Urinary bladder (tissue), 4 donors: Measurements from ENCODE around the gene VIPR2. TPM values are rescaled to one million over a fixed set of nuclear protein-coding genes. Genes with fewer than 3 reads are reported as not detected.

Experiments
- DNase-seq: peaks from one replicate; pipeline ENCODE4 v3.0.0-alpha.2; 2015; ENCODE audit errors: extremely low spot score
- H3K27ac ChIP-seq: one replicate; pipeline ENCODE4 v1.5.1; 2013; ENCODE audit warnings: low read depth, mild to moderate bottlenecking, moderate library complexity
- H3K36me3 ChIP-seq: one replicate; pipeline ENCODE4 v1.6.1; 2013; ENCODE audit warnings: mild to moderate bottlenecking, moderate library complexity; ENCODE audit not compliant: insufficient read depth
- H3K4me1 ChIP-seq: one replicate; pipeline ENCODE4 v1.6.1; 2013; ENCODE audit warnings: mild to moderate bottlenecking, moderate library complexity; ENCODE audit not compliant: insufficient read depth
- H3K4me3 ChIP-seq: one replicate; pipeline ENCODE4 v1.5.1; 2013; ENCODE audit warnings: low read depth, low read length
- WGBS: extraction: QIAGEN DNeasy Blood & Tissue Kit; methylation state at CpG from one replicate; pipeline ENCODE4 v1.1.7; 2013; 5-methylcytosine and 5-hydroxymethylcytosine counted together
- polyA plus RNA-seq: library from polyadenylated mRNA; stranded (reverse); fragments of 200-250 nt; gene quantifications from one replicate; pipeline ENCODE4 v1.2.3, GENCODE V29; 2013
- total RNA-seq: library from RNA; depleted of rRNA; stranded (reverse); fragments of >200 nt; gene quantifications from one replicate; pipeline ENCODE4 v1.2.3, GENCODE V29; 2014
- donor health status: healthy with polysubstance abuse.
- donor health status: healthy.

VIPR2 gene
- total and polyA plus RNA-seq, 2 donors: 2.0 to 7.8 TPM

DNA sequence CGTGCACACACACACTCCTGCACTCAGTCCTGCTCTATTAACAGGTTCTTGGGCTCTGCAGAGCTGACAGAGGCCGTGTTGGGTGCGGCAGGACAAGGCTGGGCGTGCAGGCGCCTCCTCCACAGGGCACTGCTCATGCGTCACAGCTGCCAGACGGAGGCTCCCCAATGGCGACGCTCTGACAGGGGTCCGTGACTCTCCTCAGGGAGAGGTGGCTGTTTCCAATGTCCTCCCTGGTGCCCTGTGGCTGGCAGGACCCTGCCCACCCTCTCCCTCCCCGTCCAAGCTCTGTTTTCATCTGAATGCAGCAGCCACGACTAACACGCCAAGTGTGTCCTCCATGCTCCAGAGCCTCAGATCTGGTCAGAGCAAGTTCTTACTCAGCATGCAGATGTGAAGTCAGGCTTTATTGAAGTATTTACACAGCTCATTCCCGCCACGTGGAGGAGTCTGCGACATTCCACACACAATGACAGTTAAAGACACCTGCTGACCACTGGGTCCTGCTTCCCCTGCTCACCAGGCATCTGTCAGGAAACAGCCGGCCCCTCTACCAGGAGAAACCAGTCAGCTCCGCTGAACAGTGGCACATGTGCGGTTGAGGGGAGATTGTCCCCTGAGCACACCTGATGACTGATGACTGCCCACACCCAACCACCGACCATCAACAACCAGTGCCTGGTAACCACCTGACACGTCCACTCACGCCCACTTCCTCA is 116.7 kb downstream of the VIPR2 start:
- no peak for DNase-seq
- no peak overlapping the region for H3K4me3 ChIP-seq
- WGBS: 74% methylated on average over 22 of the region's 22 CpGs
- H3K27ac ChIP-seq: no peak overlapping the region
- no peaks in the 10 kb centered on the region for H3K4me1 ChIP-seq
- H3K36me3 ChIP-seq: no peaks in the 10 kb centered on the region

DNA sequence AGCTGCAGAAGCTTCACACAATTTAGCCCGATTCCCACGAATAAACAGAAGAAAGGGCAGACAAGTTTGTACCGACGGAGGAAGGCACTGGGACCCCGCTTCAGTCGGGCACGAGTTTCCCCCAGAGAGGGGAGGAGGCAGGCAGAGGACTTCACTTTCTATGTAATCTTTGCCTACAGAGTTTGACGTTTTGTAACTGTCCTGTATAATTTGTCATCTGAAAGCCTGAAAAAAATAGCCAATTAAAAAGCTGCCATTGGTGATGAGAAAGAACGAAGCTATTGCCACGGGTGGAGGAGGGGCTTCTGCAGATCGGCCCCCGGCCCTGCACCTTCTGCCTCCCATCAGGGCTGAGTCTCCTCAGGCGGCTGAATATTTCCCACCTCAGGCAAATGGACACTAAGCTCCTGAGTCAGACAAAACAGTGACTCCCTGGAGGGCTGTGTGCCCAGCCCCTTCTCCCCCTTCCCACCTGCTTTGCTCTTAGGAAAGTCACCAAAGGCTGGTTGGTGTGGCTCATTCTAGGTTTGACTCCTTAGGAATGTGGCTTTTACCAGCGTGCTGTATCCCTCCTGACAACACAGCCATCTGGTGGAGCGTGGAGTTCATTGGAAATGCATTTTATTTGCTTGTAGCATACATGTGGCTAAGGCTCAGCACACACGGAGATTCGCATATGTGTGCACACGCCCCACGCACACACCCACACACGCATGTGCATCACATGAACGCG is 117.4 kb downstream of the VIPR2 start:
- Histone ChIP-seq H3K36me3 (no peaks in the 10 kb centered on the region), H3K27ac (no peak overlapping the region), H3K4me1 (no peaks in the 10 kb centered on the region), H3K4me3 (no peak overlapping the region)
- no peak for DNase-seq
- 71% methylated on average over 22 of the region's 22 CpGs for WGBS

- no peak overlapping the region for H3K27ac ChIP-seq
- H3K36me3 ChIP-seq: no peaks in the 10 kb centered on the region
- DNase-seq: no peak
- no peaks in the 10 kb centered on the region for H3K4me1 ChIP-seq
- no peak overlapping the region for H3K4me3 ChIP-seq
- 75% methylated on average over 33 of the region's 33 CpGs for WGBS
These were observed 118.2 kb downstream of the VIPR2 start for GRCh38 chr7:159026271-159027055.

DNA sequence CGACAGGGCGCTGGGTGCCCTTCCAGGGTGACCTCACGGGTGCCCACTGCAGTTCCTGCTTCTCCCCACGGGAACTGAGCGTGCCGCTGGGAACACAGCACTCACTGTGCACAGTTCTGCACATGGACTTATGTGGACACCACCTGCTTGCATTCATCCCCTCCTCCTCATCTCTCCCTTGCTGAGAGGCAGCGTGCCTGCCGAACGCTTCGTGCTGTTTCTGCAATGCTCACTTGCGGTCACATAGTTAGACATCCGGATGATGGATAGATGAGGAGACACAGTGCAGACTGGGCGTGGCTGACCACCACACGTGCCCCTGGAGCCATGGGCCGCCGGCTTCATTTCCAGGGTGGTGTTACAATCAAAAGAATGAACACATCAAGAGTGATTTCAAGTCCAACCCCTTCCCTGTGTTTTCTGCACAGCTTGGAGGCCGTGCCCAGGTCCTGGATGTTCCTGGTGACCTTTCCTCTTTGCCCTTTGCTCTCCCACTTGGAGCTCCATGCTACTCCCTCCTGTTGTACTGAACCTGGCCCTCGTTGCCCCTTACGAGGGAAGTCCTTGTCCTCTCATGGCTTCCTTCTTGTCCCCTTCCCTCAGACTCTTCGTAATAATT is 119.4 kb downstream of the VIPR2 start:
- Histone ChIP-seq H3K36me3 (no peaks in the 10 kb centered on the region), H3K4me3 (no peak overlapping the region), H3K27ac (no peak overlapping the region), H3K4me1 (no peaks in the 10 kb centered on the region)
- WGBS: 90% methylated on average over 20 of the region's 20 CpGs
- DNase-seq: no peak

DNA sequence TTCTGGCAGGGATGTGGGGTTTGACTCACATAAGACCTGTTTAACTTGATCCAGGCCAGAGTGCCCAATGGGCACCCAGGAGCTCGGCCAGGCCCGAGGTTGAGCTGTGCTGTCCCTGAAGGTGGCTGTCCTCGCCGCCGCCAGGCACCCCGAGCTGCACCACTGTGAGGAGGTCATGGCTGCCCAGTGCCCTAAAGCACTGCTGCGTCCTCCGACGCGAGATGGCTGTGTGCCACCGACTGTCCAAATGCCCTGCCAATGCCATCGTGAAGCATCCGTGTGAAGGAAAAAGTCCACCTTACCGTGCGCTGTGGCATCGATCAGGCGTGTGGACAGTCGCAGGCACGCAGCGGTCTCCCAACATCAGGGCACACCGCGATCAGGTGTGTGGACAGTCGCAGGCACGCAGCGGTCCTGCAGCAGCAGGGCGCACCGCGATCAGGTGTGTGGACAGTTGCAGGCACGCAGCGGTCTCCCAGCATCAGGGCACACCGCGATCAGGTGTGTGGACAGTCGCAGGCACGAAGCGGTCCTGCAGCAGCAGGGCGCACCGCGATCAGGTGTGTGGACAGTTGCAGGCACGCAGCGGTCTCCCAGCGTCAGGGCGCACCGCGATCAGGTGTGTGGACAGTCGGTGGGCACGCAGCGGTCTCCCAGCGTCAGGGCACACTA is 120.3 kb downstream of the VIPR2 start:
- no peak overlapping the region for H3K27ac ChIP-seq
- no peaks in the 10 kb centered on the region for H3K36me3 ChIP-seq
- no peak for DNase-seq
- WGBS: 96% methylated on average over 48 of the region's 48 CpGs
- H3K4me3 ChIP-seq: no peak overlapping the region
- no peaks in the 10 kb centered on the region for H3K4me1 ChIP-seq

GRCh38 chr7:159023746-159024145 is 120.9 kb downstream of the VIPR2 start:
- H3K36me3 ChIP-seq: no peaks in the 10 kb centered on the region
- H3K4me1 ChIP-seq: no peaks in the 10 kb centered on the region
- no peak overlapping the region for H3K4me3 ChIP-seq
- no peak for DNase-seq
- no peak overlapping the region for H3K27ac ChIP-seq
- 91% methylated on average over 12 of the region's 12 CpGs for WGBS

DNA sequence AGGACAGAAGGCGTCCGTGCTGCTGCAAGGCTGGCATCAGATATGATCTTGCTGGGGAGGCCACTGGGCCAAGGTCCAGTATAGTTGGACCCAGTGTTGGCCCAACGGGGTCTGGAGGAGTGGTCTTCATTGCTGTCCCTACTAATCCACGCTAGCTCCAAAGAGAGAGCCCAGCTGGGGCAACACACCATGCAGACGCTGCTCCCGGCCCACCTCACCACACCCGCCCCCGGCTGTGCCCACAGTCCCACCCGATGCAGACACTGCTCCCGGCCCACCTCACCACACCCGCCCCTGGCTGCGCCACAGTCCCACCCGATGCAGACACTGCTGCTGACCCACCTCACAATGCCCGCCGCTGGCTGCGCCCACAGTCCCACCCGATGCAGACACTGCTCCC is 121.5 kb downstream of the VIPR2 start:
- Histone ChIP-seq H3K27ac (no peak overlapping the region), H3K36me3 (no peaks in the 10 kb centered on the region), H3K4me3 (no peak overlapping the region), H3K4me1 (no peaks in the 10 kb centered on the region)
- no peak for DNase-seq
- WGBS: 95% methylated on average over 17 of the region's 17 CpGs

DNA sequence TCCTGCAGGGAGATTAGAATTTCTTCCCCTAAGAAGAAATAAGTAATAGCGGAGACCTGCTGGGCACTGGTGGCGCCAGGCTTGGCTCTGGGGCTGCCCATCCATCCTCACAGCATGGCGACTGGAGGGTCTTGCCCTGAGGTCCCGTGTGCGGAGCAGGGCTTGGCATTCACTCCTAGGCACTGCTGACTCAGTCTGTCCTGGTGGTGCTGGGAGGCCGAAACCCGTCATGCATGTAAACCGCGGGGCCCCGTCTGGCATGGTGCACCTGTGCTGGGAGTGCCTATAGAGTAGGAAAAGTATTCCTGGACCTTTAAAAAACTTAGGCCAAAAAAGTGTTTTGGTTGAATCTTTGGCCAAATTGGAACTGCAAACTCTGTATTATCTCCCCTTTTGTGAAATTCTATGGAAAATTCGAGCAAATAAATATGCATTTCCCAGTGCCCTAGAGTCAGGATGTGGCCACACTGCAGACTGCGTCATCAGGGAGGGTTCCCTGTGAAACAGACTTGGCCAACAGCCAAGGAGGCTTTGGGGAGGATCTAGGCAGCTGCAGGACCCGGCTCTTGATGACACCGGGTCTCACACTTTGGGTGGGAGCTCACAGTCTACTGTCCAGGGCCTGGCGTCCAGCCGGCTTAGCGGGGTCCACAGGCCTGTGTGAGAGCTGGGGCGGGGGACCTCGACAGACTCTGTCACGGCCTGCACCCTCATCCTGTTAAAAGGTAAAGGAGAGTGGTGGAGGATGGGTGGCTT is 122.3 kb downstream of the VIPR2 start:
- DNase-seq: no peak
- Histone ChIP-seq H3K27ac (no peak overlapping the region), H3K4me3 (no peak overlapping the region), H3K4me1 (no peaks in the 10 kb centered on the region), H3K36me3 (no peaks in the 10 kb centered on the region)
- WGBS: 72% methylated on average over 20 of the region's 20 CpGs

DNA sequence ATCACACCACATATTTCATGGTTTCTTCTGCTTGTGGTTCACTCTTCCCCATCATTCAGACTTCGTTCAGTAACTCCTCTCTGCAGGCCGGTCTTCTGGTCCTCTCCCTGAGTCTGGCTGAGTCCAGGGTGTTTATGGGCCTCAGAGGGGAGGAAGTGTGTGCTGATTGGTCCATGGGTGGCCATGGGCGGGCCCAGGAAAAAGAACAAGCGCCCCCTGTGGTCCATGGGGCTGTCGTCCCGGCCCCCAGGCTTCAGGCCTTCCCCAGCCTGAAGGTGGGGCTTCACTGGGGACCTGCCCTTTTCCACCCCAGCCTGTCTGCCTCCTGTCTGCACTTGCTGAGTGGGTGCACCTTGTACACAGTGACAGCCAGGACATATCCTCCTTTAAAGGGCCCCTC is 123.7 kb downstream of the VIPR2 start:
- DNase-seq: no peak
- no peaks in the 10 kb centered on the region for H3K36me3 ChIP-seq
- 84% methylated on average over 6 of the region's 6 CpGs for WGBS

DNA sequence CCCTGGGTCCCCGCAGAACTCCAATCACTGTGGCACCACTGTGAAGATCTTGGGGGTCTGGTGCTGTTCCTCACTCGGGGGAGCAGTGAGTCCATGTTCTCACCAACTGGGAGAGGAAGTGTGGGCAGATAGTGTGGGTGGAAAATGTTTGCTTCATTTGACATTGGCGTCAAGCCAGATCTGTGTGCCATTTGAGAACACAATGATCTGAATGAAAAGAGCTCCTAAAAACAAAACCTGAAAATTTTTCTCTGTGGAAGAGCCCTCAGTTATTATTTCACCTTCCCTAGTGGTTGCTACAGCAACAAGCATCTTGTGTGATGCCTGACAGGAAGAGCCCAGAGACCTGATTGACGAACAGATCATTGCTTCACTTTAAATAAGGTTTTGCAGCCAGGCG is 125.6 kb downstream of the VIPR2 start:
- 75% methylated on average over 5 of the region's 5 CpGs for WGBS
- Histone ChIP-seq H3K27ac (no peak overlapping the region), H3K36me3 (no peaks in the 10 kb centered on the region), H3K4me1 (no peaks in the 10 kb centered on the region), H3K4me3 (no peak overlapping the region)
- no peak for DNase-seq

More for the DNA sequence above, 123.7 kb downstream of the VIPR2 start:
- Histone ChIP-seq H3K4me3 (no peak overlapping the region), H3K27ac (no peak overlapping the region), H3K4me1 (no peaks in the 10 kb centered on the region)

- no peak overlapping the region for H3K4me3 ChIP-seq
- DNase-seq: no peak
- WGBS: 88% methylated on average over 3 of the region's 3 CpGs
- no peak overlapping the region for H3K27ac ChIP-seq
- no peaks in the 10 kb centered on the region for H3K4me1 ChIP-seq
- no peaks in the 10 kb centered on the region for H3K36me3 ChIP-seq
These were observed 126.9 kb downstream of the VIPR2 start for GRCh38 chr7:159017741-159018140.

DNA sequence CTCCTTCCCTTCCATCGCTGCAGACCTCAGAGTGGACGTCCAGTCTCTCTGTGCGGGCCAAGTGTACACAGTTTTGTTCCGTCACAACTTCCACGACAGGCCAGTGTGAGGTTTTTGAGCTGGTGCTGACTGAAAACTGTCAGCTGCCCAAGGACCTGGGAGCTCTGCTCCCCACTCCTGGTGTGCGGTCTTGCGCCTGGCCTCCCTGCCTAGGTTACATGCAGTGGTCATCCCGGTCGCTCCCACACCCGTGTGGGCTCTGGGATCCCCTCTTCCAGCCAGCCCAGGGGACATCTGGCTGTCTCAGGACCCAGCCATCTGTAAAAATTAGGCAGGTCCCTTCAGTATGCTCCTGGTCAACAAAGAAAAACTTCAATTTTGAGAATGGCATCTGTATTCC is 127.5 kb downstream of the VIPR2 start:
- no peak overlapping the region for H3K27ac ChIP-seq
- WGBS: 93% methylated on average over 10 of the region's 10 CpGs
- no peaks in the 10 kb centered on the region for H3K4me1 ChIP-seq
- DNase-seq: no peak
- no peaks in the 10 kb centered on the region for H3K36me3 ChIP-seq
- no peak overlapping the region for H3K4me3 ChIP-seq
